ENCODE data around the gene AP3B1. TPM values are rescaled to one million over a fixed set of nuclear protein-coding genes. Genes with fewer than 3 reads are reported as not detected.

AP3B1 gene
- total RNA-seq (58.9 and 63.5 TPM in 2 replicates), polyA plus RNA-seq (24.3 and 26.8 TPM in 2 replicates), polyA minus RNA-seq (31.2 and 38.8 TPM in 2 replicates)
- total RNA-seq (2013): 95.3 TPM

- H3K27me3 ChIP-seq (replicated peaks in 1 of 4; ENCODE audit: control extremely low read depth in 1 of 4, control insufficient read depth in 3 of 4, insufficient read depth in 4 of 4, low read length in 3 of 4): no peaks in the 10 kb centered on the region
- H3K27ac ChIP-seq (ENCODE audit: low read length in 2 of 2): peak within 1 kb of the TSS; percentile 75 to 90
- H3K9ac ChIP-seq (ENCODE audit: low read length): peak within 1 kb of the TSS; percentile 93
- Mint-ChIP-seq H3K27me3 (no peaks in the 10 kb centered on the region), H3K4me1 (peaks cover 36% of the 10 kb centered on the region), H3K9me3 (ENCODE audit: insufficient read depth) (no peaks in the 10 kb centered on the region), H3K4me3 (peak within 1 kb of the TSS; percentile 98), H3K27ac (peak within 1 kb of the TSS; percentile 98)
- peaks cover 11 to 12% of the 10 kb centered on the region in 2 donors for H3K4me1 ChIP-seq (ENCODE audit: control insufficient read depth in 2 of 2, insufficient read depth in 2 of 2, low read length in 2 of 2)
- DNase-seq (peak; percentile 98), ATAC-seq (ENCODE audit: low read depth) (peak; percentile 91)
- ChIA-PET POLR2A (interaction anchor here (0.6 to 4.0 kb wide), 4 partner anchors 65 to 690 kb away, joined by 3 to 82 read pairs (median 4); partner anchors contain the start of gene SCAMP1), CTCF (interaction anchor here (1.1 to 6.1 kb wide), 6 partner anchors 7 to 243 kb away, joined by 3 to 101 read pairs (median 6); partner anchors contain the start of gene SCAMP1)
- peak within 1 kb of the TSS; percentile 95 for H2AFZ ChIP-seq (ENCODE audit: insufficient read depth, low read depth, low read length, poor library complexity, severe bottlenecking)
- H3K4me2 ChIP-seq (replicated peaks; ENCODE audit: low read depth, low read length, poor library complexity, severe bottlenecking): peak within 1 kb of the TSS; percentile 83
- no peaks in the 10 kb centered on the region for H3K9me3 ChIP-seq (ENCODE audit: control extremely low read depth in 1 of 3, control insufficient read depth in 2 of 3, insufficient read depth in 1 of 3, low read length in 2 of 3)
- H3K36me3 ChIP-seq (replicated peaks in 1 of 2; ENCODE audit: control extremely low read depth in 1 of 2, control insufficient read depth in 1 of 2, extremely low read depth in 1 of 2, insufficient read depth in 2 of 2, low read length in 1 of 2): peaks cover 0 to 1% of the 10 kb centered on the region in 2 experiments
- H3K4me3 ChIP-seq (ENCODE audit: control extremely low read depth in 1 of 5, extremely low read depth in 1 of 5, insufficient read depth in 1 of 5, low read depth in 2 of 5, low read length in 4 of 5): peak within 1 kb of the TSS; percentile 74 to 99 (median 87)
- H4K20me1 ChIP-seq (ENCODE audit: control insufficient read depth, insufficient read depth, low read length, poor library complexity, severe bottlenecking): no peaks in the 10 kb centered on the region
- TF ChIP-seq EZH2 (IDR thresholded peaks at IDR 0.05; ENCODE audit: borderline replicate concordance, insufficient read depth, low read depth, low read length, poor library complexity, severe bottlenecking) (no peak), CTCF (IDR thresholded peaks at IDR 0.05) (no peak)
- peaks cover 57% of the 10 kb centered on the region for H3K79me2 ChIP-seq (ENCODE audit: control insufficient read depth, insufficient read depth, low read length)
- 0% methylated on average over 49 of the region's 53 CpGs for WGBS (ENCODE audit: insufficient coverage)
- intact Hi-C loops (cut with micrococcal nuclease): loop anchor here (1.0 to 10.0 kb wide), 10 partner anchors 66 to 1318 kb away; partner anchors contain the start of genes JMY, SCAMP1, TBCA and TENT2
Measured at GRCh38 chr5:78294248-78295034, at the start of gene AP3B1. AP3B1 (minus strand) TSS chr5:78294698; CDS start chr5:78294579, 119 bp downstream.

GRCh38 chr5:78341440-78341839, 46.9 kb upstream of the AP3B1 start:
- Histone ChIP-seq H3K27ac (ENCODE audit: low read length in 2 of 2) (no peak overlapping the region), H3K79me2 (ENCODE audit: control insufficient read depth, insufficient read depth, low read length) (no peaks in the 10 kb centered on the region), H3K4me2 (replicated peaks; ENCODE audit: low read depth, low read length, poor library complexity, severe bottlenecking) (no peak overlapping the region), H2AFZ (ENCODE audit: insufficient read depth, low read depth, low read length, poor library complexity, severe bottlenecking) (no peak overlapping the region), H3K36me3 (replicated peaks in 1 of 2; ENCODE audit: control extremely low read depth in 1 of 2, control insufficient read depth in 1 of 2, extremely low read depth in 1 of 2, insufficient read depth in 2 of 2, low read length in 1 of 2) (no peaks in the 10 kb centered on the region), H3K9me3 (ENCODE audit: control extremely low read depth in 1 of 3, control insufficient read depth in 2 of 3, insufficient read depth in 1 of 3, low read length in 2 of 3) (peaks cover 0 to 12% (median 6%) of the 10 kb centered on the region in 3 donors), H4K20me1 (ENCODE audit: control insufficient read depth, insufficient read depth, low read length, poor library complexity, severe bottlenecking) (no peaks in the 10 kb centered on the region), H3K4me3 (ENCODE audit: control extremely low read depth in 1 of 5, extremely low read depth in 1 of 5, insufficient read depth in 1 of 5, low read depth in 2 of 5, low read length in 4 of 5) (no peak overlapping the region), H3K4me1 (ENCODE audit: control insufficient read depth in 2 of 2, insufficient read depth in 2 of 2, low read length in 2 of 2) (no peaks in the 10 kb centered on the region), H3K9ac (ENCODE audit: low read length) (no peak overlapping the region), H3K27me3 (replicated peaks in 1 of 4; ENCODE audit: control extremely low read depth in 1 of 4, control insufficient read depth in 3 of 4, insufficient read depth in 4 of 4, low read length in 3 of 4) (no peaks in the 10 kb centered on the region)
- POLR2A ChIA-PET: no interaction called here
- Mint-ChIP-seq H3K9me3 (ENCODE audit: insufficient read depth) (peaks cover 10% of the 10 kb centered on the region), H3K4me1 (no peaks in the 10 kb centered on the region), H3K4me3 (no peak overlapping the region), H3K27ac (no peak overlapping the region), H3K27me3 (peaks cover 5% of the 10 kb centered on the region)
- intact Hi-C loops (cut with micrococcal nuclease): no loop called here
- no peak for TF ChIP-seq CTCF (IDR thresholded peaks at IDR 0.05)
- DNase-seq (no peak), ATAC-seq (ENCODE audit: low read depth) (no peak)
- no CpG with 5 or more reads among the region's 3 CpGs for WGBS (ENCODE audit: insufficient coverage)
- CTCF ChIA-PET: interaction anchor here (1.0 to 1.3 kb wide), 2 partner anchors 19 to 20 kb away, joined by 4 read pairs; no protein-coding TSS in a partner anchor
